ENCODE measurements around the gene ANO10.

ANO10 gene

GRCh38 chr3:43335799-43336198 lies 286.0 kb downstream of the ANO10 start:
- POLR2A ChIA-PET, result no interaction called here
- CTCF ChIA-PET, result interaction anchor here (2.0 kb wide), 1 partner anchor 11 kb away, joined by 6 read pairs; no protein-coding TSS in a partner anchor
- no peak for DNase-seq (ENCODE audit: low read depth, low spot score)
- no peak for TF ChIP-seq CTCF (IDR thresholded peaks at IDR 0.05; ENCODE audit: insufficient read depth, low read length, missing control alignments)
- no peak overlapping the region for H3K4me3 ChIP-seq (ENCODE audit: low read depth, low read length)

GRCh38 chr3:43334976-43335375 lies 286.8 kb downstream of the ANO10 start:
- no peak for DNase-seq (ENCODE audit: low read depth, low spot score)
- ChIA-PET POLR2A (interaction anchor here (1.2 kb wide), 1 partner anchor 49 kb away, joined by 7 read pairs; the partner anchor contains the start of gene SNRK), CTCF (interaction anchor here (1.5 to 2.0 kb wide), 2 partner anchors 11 to 14 kb away, joined by 3 to 6 read pairs; no protein-coding TSS in a partner anchor)
- TF ChIP-seq CTCF (IDR thresholded peaks at IDR 0.05; ENCODE audit: insufficient read depth, low read length, missing control alignments), result no peak
- H3K4me3 ChIP-seq (ENCODE audit: low read depth, low read length), result no peak overlapping the region

DNA sequence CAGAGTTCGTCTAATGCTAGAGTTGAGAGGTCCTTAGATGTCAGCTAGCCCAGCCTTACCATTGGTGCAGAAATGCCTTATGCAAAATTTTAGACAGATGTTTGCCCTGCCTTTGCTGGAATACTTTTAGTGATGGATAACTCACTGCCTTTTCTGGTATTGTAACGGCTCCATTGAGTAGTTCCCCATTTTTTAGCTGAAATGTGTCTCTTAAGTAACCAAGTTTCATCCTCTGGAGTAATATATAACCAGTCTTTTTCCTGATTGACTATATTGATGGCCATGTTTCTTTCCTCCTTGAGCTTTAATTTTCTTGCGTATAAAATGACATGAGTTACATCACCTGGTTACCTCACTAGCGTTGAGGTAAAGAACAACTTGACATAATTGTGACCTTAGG lies 290.4 kb downstream of the ANO10 start:
- no peak for TF ChIP-seq CTCF (IDR thresholded peaks at IDR 0.05; ENCODE audit: insufficient read depth, low read length, missing control alignments)
- no peak for DNase-seq (ENCODE audit: low read depth, low spot score)
- no peak overlapping the region for H3K4me3 ChIP-seq (ENCODE audit: low read depth, low read length)
- CTCF ChIA-PET, result no interaction called here
- POLR2A ChIA-PET, result no interaction called here

GRCh38 chr3:43330981-43331380 lies 290.8 kb downstream of the ANO10 start:
- DNase-seq (ENCODE audit: low read depth, low spot score), result no peak
- H3K4me3 ChIP-seq (ENCODE audit: low read depth, low read length), result no peak overlapping the region
- TF ChIP-seq CTCF (IDR thresholded peaks at IDR 0.05; ENCODE audit: insufficient read depth, low read length, missing control alignments), result no peak
- CTCF ChIA-PET, result no interaction called here
- POLR2A ChIA-PET, result no interaction called here

DNA sequence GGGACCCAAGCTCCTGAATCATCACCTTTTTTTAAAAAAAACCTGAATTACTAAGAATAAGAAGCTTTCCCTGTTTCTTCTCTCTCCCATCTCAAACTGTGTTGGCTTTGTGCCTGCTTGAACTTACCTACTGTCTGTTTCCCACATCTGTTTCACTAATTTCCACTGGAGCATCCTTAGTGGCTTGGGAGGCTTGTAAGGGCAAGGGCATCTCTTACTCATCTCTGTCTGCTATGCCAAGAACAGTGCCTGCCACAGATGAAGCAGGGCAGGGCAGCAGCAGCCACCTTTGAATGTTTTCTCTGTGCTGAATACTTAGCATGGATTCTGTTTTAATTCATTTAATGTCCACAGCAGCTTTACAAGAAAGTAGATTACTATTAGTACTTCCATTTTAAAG lies 293.2 kb downstream of the ANO10 start:
- CTCF ChIA-PET, result interaction anchor here (1.2 kb wide), 1 partner anchor 11 kb away, joined by 3 read pairs; no protein-coding TSS in a partner anchor

DNA sequence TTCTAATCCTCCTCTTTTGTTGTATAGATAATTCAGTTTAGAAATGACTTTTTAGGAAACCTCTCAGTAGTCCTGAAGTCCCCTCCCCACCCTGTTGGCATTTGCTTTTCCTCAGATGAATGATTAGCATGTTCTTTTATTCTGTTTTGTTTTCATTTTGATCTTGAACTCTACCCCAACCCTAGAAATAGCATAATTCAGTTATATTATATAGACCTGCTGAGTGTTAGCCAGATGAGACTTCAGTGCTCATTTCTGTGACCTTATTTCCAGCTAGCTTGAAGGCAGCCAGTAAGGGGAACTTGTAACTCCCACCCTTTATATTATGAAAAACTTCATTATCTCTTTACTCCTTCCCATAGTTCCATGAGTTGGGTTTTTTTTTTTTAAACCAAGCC lies 294.2 kb downstream of the ANO10 start:
- CTCF ChIA-PET, result interaction anchor here (1.0 kb wide), 1 partner anchor 11 kb away, joined by 3 read pairs; no protein-coding TSS in a partner anchor
- POLR2A ChIA-PET, result no interaction called here
- TF ChIP-seq CTCF (IDR thresholded peaks at IDR 0.05; ENCODE audit: insufficient read depth, low read length, missing control alignments), result no peak
- DNase-seq (ENCODE audit: low read depth, low spot score), result no peak
- H3K4me3 ChIP-seq (ENCODE audit: low read depth, low read length), result no peak overlapping the region

More for the DNA sequence above, 293.2 kb downstream of the ANO10 start:
- TF ChIP-seq CTCF (IDR thresholded peaks at IDR 0.05; ENCODE audit: insufficient read depth, low read length, missing control alignments), result no peak
- no peak for DNase-seq (ENCODE audit: low read depth, low spot score)
- POLR2A ChIA-PET, result no interaction called here
- no peak overlapping the region for H3K4me3 ChIP-seq (ENCODE audit: low read depth, low read length)

Data from AG04449 (cell line).